K562 (cell line): ENCODE data around the gene PIGL. TPM values are rescaled to one million over a fixed set of nuclear protein-coding genes. Genes with fewer than 3 reads are reported as not detected.

Source experiments
- BRD9 ChIP-seq: fragments of 450-650 bp; IDR thresholded peaks from 2 replicates; pipeline ENCODE4 v1.6.1; 2018; ENCODE audit warnings: low read depth; ENCODE audit not compliant: partially characterized antibody
- ELF2 ChIP-seq: fragments of 250-450 bp; sonication (Bioruptor Pico); IDR thresholded peaks from 2 replicates; pipeline ENCODE4 v1.5.0; 2021; ENCODE audit warnings: mild to moderate bottlenecking
- EP300 ChIP-seq: IDR thresholded peaks from 2 replicates; pipeline ENCODE4 v1.6.1; 2012; ENCODE audit warnings: low read length, improper control_type of control experiment
- HLTF ChIP-seq: fragments of 450-650 bp; IDR thresholded peaks from 2 replicates; pipeline ENCODE4 v1.6.1; 2016
- NFE2L1 ChIP-seq: fragments of 450-650 bp; IDR thresholded peaks from 2 replicates; pipeline ENCODE4 v1.6.1; 2016; ENCODE audit warnings: missing genetic modification characterization, low read depth, mild to moderate bottlenecking, missing compliant biosample characterization, moderate library complexity, borderline replicate concordance
- NR2F6 ChIP-seq: fragments of 450-650 bp; formaldehyde crosslinking; IDR thresholded peaks from 2 replicates; pipeline ENCODE4 v1.4.0; 2020; ENCODE audit warnings: mild to moderate bottlenecking
- THRAP3 ChIP-seq: fragments of 450-650 bp; IDR thresholded peaks from 2 replicates; pipeline ENCODE4 v1.6.1; 2016; ENCODE audit warnings: mild to moderate bottlenecking, inconsistent platforms, borderline replicate concordance
- YY1 ChIP-seq, 3 experiments: IDR thresholded peaks; 2 replicates each; pipeline ENCODE4 v1.6.1; 2011; ENCODE audit warnings: low read length in 2 of 3, mild to moderate bottlenecking in 2 of 3, moderate library complexity in 2 of 3, borderline replicate concordance in 1 of 3, control low read depth in 1 of 3, low read depth in 1 of 3; ENCODE audit not compliant: insufficient read depth in 3 of 3, insufficient replicate concordance in 2 of 3, control insufficient read depth in 1 of 3, insufficient read length in 1 of 3; ENCODE audit errors: extremely low read depth in 1 of 3
- ZNF507 ChIP-seq: conservative IDR thresholded peaks from 2 replicates; pipeline ENCODE4 v1.6.1; 2017; ENCODE audit warnings: missing genetic modification characterization, missing compliant biosample characterization
- polyA plus RNA-seq, 8 experiments: library from polyadenylated mRNA; depleted of rRNA in 4 of 8; stranded (reverse) in 5 of 8; unstranded in 3 of 8; fragments of >200 nt; fragmentation: Nextera tagmentation in 2 of 8; fragmentation: Illumina TruSeq in 1 of 8; extraction: Ambion mirVana in 2 of 8; extraction: Trizol in 1 of 8; gene quantifications; 2 replicates each; pipeline versions ENCODE4 v1.2.1 to v1.2.3, GENCODE V29; 2011 to 2014; ENCODE audit warnings: inconsistent platforms in 1 of 8, missing spikeins in 1 of 8
- total RNA-seq, 7 experiments: library from RNA; depleted of rRNA in 6 of 7; stranded (reverse); fragments of >200 nt in 6 of 7; fragmentation: Illumina TruSeq in 2 of 7; extraction: Trizol in 2 of 7; gene quantifications; 2 replicates each; pipeline versions ENCODE4 v1.2.1 to v1.2.3, GENCODE V29; 2011 to 2021; ENCODE audit warnings: low replicate concordance in 1 of 7
- TF ChIP-seq, protein P1 (sequence below): fragments of 450-650 bp; IDR thresholded peaks from 2 replicates; pipeline ENCODE4 v1.6.1; 2016; ENCODE audit warnings: mild to moderate bottlenecking, moderate library complexity
- TF ChIP-seq, protein P2 (sequence below), 2 experiments: fragments of 450-650 bp in 1 of 2; IDR thresholded peaks; 2 replicates each; pipeline ENCODE4 v1.6.1; 2011 to 2017; ENCODE audit warnings: low read depth in 2 of 2, antibody characterized with exemption in 1 of 2, borderline replicate concordance in 1 of 2, low read length in 1 of 2, mild to moderate bottlenecking in 1 of 2, mixed read lengths in 1 of 2; ENCODE audit not compliant: control insufficient read depth in 1 of 2

Gene PIGL
- total and polyA plus RNA-seq, 9 of the 15 experiments (the other 6 are each of a cell fraction or from before 2014, with no cell fraction given): 19.9 to 55.3 (median 29.6) TPM

DNA sequence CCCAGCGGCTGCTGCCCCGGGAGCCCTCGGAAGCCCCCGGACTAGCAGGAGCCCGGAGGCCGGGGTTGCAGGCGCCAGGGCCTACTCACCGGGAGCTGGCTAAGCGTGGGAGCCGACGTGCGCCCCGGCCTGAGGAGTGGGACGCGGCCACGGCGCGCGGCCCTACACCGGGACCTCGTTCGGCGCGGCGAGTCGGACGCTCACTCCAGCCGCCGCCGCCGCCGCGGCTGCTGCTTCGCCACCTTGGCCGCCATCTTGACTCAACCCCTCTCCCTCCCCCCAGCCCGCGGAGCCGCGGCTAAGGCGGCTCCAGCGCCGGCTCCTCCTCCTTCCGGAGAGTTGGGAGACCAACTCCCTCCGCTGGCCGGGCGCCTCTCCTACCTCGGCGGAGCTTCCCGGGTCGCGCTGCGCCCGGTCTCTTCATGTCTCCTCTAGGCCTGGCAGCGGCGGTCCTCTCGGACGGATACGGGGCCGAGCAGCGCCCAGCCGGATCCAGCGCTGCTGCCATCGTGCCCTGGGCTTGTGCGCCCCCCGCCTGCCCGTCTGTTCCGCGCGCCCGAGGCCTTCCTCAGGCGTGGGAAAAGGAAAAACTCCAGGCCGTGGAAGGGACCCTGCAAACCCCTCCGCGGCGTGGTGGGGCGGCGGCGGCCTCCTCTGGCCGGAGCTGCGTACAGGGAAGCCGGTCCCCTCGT is 1.6 kb upstream of the PIGL start, which contains the start of gene NCOR1 (continued):
- TF ChIP-seq, protein P1, sequence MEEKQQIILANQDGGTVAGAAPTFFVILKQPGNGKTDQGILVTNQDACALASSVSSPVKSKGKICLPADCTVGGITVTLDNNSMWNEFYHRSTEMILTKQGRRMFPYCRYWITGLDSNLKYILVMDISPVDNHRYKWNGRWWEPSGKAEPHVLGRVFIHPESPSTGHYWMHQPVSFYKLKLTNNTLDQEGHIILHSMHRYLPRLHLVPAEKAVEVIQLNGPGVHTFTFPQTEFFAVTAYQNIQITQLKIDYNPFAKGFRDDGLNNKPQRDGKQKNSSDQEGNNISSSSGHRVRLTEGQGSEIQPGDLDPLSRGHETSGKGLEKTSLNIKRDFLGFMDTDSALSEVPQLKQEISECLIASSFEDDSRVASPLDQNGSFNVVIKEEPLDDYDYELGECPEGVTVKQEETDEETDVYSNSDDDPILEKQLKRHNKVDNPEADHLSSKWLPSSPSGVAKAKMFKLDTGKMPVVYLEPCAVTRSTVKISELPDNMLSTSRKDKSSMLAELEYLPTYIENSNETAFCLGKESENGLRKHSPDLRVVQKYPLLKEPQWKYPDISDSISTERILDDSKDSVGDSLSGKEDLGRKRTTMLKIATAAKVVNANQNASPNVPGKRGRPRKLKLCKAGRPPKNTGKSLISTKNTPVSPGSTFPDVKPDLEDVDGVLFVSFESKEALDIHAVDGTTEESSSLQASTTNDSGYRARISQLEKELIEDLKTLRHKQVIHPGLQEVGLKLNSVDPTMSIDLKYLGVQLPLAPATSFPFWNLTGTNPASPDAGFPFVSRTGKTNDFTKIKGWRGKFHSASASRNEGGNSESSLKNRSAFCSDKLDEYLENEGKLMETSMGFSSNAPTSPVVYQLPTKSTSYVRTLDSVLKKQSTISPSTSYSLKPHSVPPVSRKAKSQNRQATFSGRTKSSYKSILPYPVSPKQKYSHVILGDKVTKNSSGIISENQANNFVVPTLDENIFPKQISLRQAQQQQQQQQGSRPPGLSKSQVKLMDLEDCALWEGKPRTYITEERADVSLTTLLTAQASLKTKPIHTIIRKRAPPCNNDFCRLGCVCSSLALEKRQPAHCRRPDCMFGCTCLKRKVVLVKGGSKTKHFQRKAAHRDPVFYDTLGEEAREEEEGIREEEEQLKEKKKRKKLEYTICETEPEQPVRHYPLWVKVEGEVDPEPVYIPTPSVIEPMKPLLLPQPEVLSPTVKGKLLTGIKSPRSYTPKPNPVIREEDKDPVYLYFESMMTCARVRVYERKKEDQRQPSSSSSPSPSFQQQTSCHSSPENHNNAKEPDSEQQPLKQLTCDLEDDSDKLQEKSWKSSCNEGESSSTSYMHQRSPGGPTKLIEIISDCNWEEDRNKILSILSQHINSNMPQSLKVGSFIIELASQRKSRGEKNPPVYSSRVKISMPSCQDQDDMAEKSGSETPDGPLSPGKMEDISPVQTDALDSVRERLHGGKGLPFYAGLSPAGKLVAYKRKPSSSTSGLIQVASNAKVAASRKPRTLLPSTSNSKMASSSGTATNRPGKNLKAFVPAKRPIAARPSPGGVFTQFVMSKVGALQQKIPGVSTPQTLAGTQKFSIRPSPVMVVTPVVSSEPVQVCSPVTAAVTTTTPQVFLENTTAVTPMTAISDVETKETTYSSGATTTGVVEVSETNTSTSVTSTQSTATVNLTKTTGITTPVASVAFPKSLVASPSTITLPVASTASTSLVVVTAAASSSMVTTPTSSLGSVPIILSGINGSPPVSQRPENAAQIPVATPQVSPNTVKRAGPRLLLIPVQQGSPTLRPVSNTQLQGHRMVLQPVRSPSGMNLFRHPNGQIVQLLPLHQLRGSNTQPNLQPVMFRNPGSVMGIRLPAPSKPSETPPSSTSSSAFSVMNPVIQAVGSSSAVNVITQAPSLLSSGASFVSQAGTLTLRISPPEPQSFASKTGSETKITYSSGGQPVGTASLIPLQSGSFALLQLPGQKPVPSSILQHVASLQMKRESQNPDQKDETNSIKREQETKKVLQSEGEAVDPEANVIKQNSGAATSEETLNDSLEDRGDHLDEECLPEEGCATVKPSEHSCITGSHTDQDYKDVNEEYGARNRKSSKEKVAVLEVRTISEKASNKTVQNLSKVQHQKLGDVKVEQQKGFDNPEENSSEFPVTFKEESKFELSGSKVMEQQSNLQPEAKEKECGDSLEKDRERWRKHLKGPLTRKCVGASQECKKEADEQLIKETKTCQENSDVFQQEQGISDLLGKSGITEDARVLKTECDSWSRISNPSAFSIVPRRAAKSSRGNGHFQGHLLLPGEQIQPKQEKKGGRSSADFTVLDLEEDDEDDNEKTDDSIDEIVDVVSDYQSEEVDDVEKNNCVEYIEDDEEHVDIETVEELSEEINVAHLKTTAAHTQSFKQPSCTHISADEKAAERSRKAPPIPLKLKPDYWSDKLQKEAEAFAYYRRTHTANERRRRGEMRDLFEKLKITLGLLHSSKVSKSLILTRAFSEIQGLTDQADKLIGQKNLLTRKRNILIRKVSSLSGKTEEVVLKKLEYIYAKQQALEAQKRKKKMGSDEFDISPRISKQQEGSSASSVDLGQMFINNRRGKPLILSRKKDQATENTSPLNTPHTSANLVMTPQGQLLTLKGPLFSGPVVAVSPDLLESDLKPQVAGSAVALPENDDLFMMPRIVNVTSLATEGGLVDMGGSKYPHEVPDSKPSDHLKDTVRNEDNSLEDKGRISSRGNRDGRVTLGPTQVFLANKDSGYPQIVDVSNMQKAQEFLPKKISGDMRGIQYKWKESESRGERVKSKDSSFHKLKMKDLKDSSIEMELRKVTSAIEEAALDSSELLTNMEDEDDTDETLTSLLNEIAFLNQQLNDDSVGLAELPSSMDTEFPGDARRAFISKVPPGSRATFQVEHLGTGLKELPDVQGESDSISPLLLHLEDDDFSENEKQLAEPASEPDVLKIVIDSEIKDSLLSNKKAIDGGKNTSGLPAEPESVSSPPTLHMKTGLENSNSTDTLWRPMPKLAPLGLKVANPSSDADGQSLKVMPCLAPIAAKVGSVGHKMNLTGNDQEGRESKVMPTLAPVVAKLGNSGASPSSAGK: no peak
- TF ChIP-seq BRD9: peak; percentile 66
- TF ChIP-seq EP300: no peak
- no peak for TF ChIP-seq NR2F6 (CRISPR knock-in tag)
- TF ChIP-seq, protein P2, sequence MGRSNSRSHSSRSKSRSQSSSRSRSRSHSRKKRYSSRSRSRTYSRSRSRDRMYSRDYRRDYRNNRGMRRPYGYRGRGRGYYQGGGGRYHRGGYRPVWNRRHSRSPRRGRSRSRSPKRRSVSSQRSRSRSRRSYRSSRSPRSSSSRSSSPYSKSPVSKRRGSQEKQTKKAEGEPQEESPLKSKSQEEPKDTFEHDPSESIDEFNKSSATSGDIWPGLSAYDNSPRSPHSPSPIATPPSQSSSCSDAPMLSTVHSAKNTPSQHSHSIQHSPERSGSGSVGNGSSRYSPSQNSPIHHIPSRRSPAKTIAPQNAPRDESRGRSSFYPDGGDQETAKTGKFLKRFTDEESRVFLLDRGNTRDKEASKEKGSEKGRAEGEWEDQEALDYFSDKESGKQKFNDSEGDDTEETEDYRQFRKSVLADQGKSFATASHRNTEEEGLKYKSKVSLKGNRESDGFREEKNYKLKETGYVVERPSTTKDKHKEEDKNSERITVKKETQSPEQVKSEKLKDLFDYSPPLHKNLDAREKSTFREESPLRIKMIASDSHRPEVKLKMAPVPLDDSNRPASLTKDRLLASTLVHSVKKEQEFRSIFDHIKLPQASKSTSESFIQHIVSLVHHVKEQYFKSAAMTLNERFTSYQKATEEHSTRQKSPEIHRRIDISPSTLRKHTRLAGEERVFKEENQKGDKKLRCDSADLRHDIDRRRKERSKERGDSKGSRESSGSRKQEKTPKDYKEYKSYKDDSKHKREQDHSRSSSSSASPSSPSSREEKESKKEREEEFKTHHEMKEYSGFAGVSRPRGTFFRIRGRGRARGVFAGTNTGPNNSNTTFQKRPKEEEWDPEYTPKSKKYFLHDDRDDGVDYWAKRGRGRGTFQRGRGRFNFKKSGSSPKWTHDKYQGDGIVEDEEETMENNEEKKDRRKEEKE (IDR thresholded peaks at IDR 0.05; ENCODE audit: borderline replicate concordance in 1 of 2, control insufficient read depth in 1 of 2, low read depth in 2 of 2, low read length in 1 of 2): no peak
- TF ChIP-seq THRAP3: no peak
- no peak for TF ChIP-seq ELF2 (CRISPR knock-in tag)
- no peak for TF ChIP-seq NFE2L1 (tag)
- TF ChIP-seq ZNF507 (tag): no peak
- no peak for TF ChIP-seq HLTF
- TF ChIP-seq YY1 (IDR thresholded peaks at IDR 0.05; ENCODE audit: borderline replicate concordance in 1 of 3, control insufficient read depth in 1 of 3, extremely low read depth in 1 of 3, insufficient read depth in 3 of 3, insufficient read length in 1 of 3, insufficient replicate concordance in 2 of 3, low read depth in 1 of 3, low read length in 2 of 3): peak; percentile 82 to 97 (median 95)
